ENCODE results near the gene BMP5.

The BMP5 gene

DNA sequence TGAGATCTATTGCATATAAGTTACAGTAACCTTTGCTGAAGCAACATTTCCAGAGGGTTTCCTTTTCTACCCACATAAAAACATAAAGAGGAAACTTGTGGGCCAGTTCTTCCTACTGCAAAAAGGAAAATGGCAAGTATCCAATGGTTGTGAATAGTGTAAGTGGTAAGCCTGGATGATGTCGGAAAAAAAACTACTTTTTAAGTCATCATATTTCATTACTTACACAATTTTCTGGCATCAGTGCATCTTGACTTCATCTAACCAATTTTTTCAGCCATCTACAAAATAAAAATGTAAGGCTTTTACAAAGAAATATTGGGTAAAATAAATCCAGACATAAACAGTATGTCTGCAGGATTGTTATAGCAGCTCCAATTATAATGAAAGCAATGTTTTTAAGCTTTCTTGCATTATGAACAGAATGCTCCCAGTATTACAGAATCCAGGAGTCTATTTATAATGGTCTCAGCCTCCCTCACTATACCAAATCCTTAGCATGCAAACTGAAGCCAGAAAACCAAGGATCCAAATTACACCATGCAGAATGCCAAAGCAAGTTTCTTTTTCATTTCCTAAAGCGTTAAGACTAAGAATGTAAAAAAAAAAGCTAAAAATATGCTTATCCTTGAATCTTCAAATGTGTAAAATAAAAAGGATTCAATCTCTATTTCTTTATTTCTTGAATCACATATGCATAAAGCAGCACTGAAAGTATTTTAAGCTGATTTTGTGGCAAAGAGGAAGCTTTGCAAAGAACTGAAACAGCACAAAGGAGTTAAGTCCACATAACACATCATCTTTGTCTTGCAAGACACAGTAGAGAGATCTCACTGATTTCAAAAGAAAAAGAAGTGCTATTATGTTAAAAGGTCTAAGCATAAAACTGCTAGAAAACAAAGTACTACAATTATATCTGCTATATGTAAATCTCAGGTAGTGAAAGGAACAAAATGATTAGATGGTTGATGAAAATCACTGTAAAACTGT lies 169.6 kb downstream of the BMP5 start:
- DNase-seq: no peak

DNA sequence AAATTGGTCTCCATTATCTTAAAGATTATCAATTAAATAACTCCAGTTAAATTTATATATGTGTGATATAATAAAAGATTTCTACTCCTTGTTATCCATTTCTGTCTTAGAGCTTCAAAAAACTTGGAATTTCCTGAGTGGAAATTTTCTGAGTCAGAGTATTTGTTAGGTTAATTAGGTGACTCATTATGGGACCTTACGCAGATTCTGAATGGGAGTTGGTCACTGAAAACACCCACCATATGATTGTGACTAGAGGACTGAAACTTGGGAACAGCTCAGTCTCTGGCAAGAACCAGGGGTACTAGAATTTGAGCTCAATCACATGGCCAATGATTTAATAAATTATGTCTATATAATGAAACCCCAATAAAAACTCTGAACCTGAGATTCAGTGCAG lies 171.0 kb downstream of the BMP5 start:
- DNase-seq: peak; percentile 52
